IPS-18a (cell line): ENCODE measurements around the gene WBP11.
"Not testable (repeated sequence)": the region's sequence is repeated elsewhere in the genome, so short reads cannot be mapped to it uniquely, and the experiment has no call there.

Experiments used
- H3K27ac ChIP-seq: one replicate; pipeline ENCODE4 v1.5.1; 2013; ENCODE audit warnings: low read length
- H3K27me3 ChIP-seq: one replicate; pipeline ENCODE4 v1.6.1; 2013; ENCODE audit warnings: mild to moderate bottlenecking, low read length; ENCODE audit not compliant: control insufficient read depth, insufficient read depth
- H3K36me3 ChIP-seq: one replicate; pipeline ENCODE4 v1.6.1; 2013; ENCODE audit warnings: low read depth, low read length; ENCODE audit not compliant: control insufficient read depth
- H3K4me1 ChIP-seq: one replicate; pipeline ENCODE4 v1.6.1; 2013; ENCODE audit warnings: low read depth, low read length; ENCODE audit not compliant: control insufficient read depth
- H3K4me3 ChIP-seq: one replicate; pipeline ENCODE4 v1.5.1; 2013; ENCODE audit warnings: low read length
- H3K9ac ChIP-seq: one replicate; pipeline ENCODE4 v1.6.1; 2013; ENCODE audit warnings: mild to moderate bottlenecking, low read length, moderate library complexity
- H3K9me3 ChIP-seq: one replicate; pipeline ENCODE4 v1.6.1; 2013; ENCODE audit warnings: low read depth, low read length; ENCODE audit not compliant: control insufficient read depth

Gene WBP11

DNA sequence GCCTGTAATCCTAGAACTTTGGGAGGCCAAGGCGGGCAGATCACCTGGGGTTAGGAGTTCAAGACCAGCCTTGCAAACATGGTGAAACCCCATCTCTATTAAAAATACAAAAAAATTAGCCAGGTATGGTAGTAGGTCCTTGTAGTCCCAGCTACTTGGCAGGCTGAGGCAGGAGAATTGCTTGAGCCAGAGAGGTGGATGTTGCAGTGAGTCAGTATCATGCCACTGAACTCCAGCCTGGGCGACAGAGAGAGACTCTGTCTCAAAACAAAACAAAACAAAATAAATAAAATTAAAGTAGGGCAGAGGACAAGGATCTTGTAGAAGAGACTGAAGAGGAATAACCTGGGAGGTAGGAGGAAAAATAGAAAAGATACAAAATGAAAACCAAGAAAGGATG lies 61.3 kb downstream of the WBP11 start:
- no peaks in the 10 kb centered on the region for H3K27me3 ChIP-seq
- H3K4me1 ChIP-seq, result no peaks in the 10 kb centered on the region
- H3K36me3 ChIP-seq, result no peaks in the 10 kb centered on the region
- H3K9me3 ChIP-seq, result no peaks in the 10 kb centered on the region
- H3K9ac ChIP-seq, result no peak overlapping the region
- H3K27ac ChIP-seq, result no peak overlapping the region
- no peak overlapping the region for H3K4me3 ChIP-seq

DNA sequence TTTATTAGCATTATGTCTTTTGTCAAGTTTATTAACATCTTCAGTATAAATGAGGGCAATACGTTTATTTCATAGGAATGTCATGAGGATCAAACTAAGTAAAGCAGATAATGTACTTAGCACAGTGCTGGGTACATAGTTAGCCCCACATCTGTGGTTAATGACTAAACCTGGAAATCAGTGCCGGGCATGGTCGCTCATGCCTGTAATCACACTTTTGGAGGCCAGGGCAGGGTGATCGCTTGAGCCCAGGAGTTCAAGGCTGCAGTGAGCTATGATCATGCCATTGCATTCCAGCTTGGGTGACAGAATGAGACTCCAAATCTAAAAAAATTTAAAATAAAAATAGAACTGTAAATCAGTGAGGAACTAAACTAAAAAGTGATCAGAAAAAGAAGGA lies 62.1 kb downstream of the WBP11 start:
- no peaks in the 10 kb centered on the region for H3K9me3 ChIP-seq
- no peaks in the 10 kb centered on the region for H3K36me3 ChIP-seq
- H3K4me1 ChIP-seq, result no peaks in the 10 kb centered on the region
- H3K27ac ChIP-seq, result no peak overlapping the region
- H3K4me3 ChIP-seq, result no peak overlapping the region
- H3K9ac ChIP-seq, result no peak overlapping the region
- H3K27me3 ChIP-seq, result no peaks in the 10 kb centered on the region

DNA sequence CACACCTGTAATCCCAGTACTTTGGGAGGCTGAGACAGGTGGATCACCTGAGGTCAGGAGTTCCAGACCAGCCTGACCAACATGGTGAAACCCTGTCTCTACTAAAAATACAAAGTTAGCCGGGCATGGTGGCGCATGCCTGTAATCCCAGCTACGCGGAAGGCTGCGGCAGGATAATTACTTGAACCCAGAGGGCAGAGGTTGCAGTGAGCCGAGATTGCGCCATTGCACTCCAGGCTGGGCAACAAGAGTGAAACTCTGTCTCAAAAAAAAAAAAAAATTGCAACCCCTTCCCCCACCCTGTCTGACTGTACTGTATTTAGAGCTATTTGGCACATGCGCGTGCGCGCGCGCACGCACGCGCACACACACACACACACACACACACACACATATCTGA lies 66.8 kb downstream of the WBP11 start:
- H3K4me1 ChIP-seq, H3K36me3 ChIP-seq, H3K9me3 ChIP-seq, H3K4me3 ChIP-seq, H3K27ac ChIP-seq, H3K9ac ChIP-seq, H3K27me3 ChIP-seq: not testable (repeated sequence)
